KMS-11 (cell line): ENCODE results near the gene PAPOLB.

Source experiments
- H2AFZ ChIP-seq: fragments of 200-600 bp; sonication (generic); 2 replicates; pipeline ENCODE4 v1.6.1; 2016; ENCODE audit warnings: antibody characterized with exemption, mixed run types, low read depth
- H3K27ac ChIP-seq: fragments of 200-600 bp; sonication (generic); 2 replicates; pipeline ENCODE4 v1.6.1; 2016; ENCODE audit warnings: mild to moderate bottlenecking, mixed run types
- H3K27me3 ChIP-seq: fragments of 200-600 bp; sonication (generic); 2 replicates; pipeline ENCODE4 v1.6.1; 2017; ENCODE audit warnings: mild to moderate bottlenecking, low read depth, mixed run types, moderate library complexity; ENCODE audit not compliant: insufficient read depth
- H3K36me3 ChIP-seq: fragments of 200-600 bp; sonication (generic); 2 replicates; pipeline ENCODE4 v1.6.1; 2017; ENCODE audit warnings: mild to moderate bottlenecking, mixed run types; ENCODE audit not compliant: insufficient read depth
- H3K4me1 ChIP-seq: fragments of 200-600 bp; sonication (generic); 2 replicates; pipeline ENCODE4 v1.6.1; 2016; ENCODE audit warnings: mild to moderate bottlenecking, low read depth, mixed run types; ENCODE audit not compliant: poor library complexity, severe bottlenecking
- H3K4me2 ChIP-seq: fragments of 200-600 bp; sonication (generic); 2 replicates; pipeline ENCODE4 v1.7.0; 2016; ENCODE audit warnings: mild to moderate bottlenecking, mixed run types
- H3K4me3 ChIP-seq: fragments of 200-600 bp; sonication (generic); IDR thresholded peaks from 2 replicates; pipeline ENCODE4 v1.6.1; 2017; ENCODE audit warnings: low read depth, low read length, mixed read lengths; ENCODE audit not compliant: insufficient read depth
- H3K79me2 ChIP-seq: fragments of 200-600 bp; sonication (generic); 2 replicates; pipeline ENCODE4 v1.6.1; 2016; ENCODE audit warnings: low read depth, mixed run types; ENCODE audit not compliant: insufficient read depth
- H3K9ac ChIP-seq: fragments of 200-600 bp; sonication (generic); 2 replicates; pipeline ENCODE4 v1.6.1; 2016; ENCODE audit warnings: mild to moderate bottlenecking, mixed run types
- H4K20me1 ChIP-seq: fragments of 200-600 bp; sonication (generic); 2 replicates; pipeline ENCODE4 v1.6.1; 2016; ENCODE audit warnings: mild to moderate bottlenecking, mixed run types; ENCODE audit not compliant: insufficient read depth
- TF ChIP-seq, protein P1 (sequence below): fragments of 200-600 bp; sonication (generic); conservative IDR thresholded peaks from 2 replicates; pipeline ENCODE4 v1.6.1; 2017; ENCODE audit warnings: low read depth, mild to moderate bottlenecking, antibody characterized with exemption, low read length, moderate library complexity, mixed read lengths

The PAPOLB gene

DNA sequence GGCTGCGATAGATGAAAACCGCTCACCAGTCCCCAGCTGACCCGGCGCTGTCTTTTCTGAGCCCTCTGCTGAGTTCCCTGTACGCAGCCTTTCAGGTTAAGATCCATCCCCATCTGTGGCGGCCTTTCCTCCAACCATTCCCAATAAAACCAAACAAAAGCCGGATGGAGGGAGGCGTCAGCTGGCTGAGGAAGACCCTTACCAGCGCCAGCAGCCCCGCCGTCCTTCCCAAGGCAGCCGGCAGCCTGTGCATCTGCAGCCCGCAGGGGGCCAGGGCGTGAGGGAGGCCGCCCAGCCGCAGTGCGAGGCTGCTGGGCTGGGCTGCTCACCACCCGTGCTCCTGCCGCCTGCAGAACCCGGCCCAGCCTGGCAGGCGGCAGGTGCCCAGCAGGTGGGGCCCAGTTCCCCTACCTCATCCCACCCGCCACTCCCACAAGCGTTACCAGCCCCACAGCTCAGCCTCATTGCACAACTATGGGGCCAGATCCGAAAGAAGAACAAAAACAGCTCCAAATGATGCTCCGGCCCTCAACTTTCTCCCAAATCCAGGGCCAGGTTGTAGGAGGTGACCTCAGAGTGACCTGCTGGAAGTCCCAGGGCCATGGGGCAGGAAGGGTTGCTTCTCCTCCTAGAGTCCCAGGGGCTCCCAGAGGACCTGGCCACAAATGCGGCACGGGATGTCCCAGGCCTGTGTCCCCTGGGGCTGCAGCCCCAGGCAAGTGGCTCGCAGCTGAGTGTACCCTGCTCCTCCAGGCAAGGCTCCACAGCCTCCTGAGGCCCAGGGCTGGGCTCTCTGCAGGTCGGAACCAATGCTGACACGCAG lies 23.8 kb downstream of the PAPOLB start:
- TF ChIP-seq, protein P1, sequence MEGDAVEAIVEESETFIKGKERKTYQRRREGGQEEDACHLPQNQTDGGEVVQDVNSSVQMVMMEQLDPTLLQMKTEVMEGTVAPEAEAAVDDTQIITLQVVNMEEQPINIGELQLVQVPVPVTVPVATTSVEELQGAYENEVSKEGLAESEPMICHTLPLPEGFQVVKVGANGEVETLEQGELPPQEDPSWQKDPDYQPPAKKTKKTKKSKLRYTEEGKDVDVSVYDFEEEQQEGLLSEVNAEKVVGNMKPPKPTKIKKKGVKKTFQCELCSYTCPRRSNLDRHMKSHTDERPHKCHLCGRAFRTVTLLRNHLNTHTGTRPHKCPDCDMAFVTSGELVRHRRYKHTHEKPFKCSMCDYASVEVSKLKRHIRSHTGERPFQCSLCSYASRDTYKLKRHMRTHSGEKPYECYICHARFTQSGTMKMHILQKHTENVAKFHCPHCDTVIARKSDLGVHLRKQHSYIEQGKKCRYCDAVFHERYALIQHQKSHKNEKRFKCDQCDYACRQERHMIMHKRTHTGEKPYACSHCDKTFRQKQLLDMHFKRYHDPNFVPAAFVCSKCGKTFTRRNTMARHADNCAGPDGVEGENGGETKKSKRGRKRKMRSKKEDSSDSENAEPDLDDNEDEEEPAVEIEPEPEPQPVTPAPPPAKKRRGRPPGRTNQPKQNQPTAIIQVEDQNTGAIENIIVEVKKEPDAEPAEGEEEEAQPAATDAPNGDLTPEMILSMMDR = no peak

DNA sequence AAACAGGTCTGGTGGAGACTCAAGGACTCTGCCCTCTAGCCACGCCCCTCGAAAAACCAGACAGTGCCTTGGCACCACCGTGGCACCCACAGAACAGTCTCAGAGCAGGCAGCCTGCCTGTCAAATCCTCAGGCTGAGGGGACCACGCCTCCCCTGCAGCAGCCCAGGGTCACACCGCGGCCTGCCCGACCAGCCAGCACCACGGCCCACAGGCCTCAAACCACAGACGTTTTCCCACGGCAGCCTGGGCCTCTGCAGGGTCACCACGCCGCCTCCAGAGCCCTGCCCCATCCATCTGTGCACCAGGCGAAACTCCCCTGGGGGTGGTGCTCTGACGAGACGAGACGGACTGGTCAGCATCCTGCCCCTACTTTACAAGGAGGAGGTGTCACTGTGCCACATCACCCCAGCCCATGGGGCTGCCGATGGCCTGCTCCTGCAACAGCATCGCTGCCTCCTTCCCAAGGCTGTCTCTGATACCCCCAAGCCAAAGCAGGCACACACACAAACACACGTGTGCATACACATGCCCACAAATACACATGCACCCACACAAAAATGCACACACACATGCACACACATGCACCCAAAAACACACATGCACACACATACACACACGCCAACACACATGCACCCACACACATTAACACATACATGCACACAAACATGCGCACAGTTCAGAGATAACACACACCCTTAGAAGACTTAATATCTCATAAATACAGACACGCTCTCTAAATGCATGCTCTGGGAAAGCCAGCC lies 24.6 kb downstream of the PAPOLB start:
- Histone ChIP-seq H3K4me1 (no peaks in the 10 kb centered on the region), H4K20me1 (no peaks in the 10 kb centered on the region), H3K9ac (no peak overlapping the region), H3K4me3 (no peak overlapping the region), H3K36me3 (no peaks in the 10 kb centered on the region), H2AFZ (no peak overlapping the region), H3K79me2 (no peaks in the 10 kb centered on the region), H3K27ac (no peak overlapping the region), H3K4me2 (no peak overlapping the region), H3K27me3 (no peaks in the 10 kb centered on the region)
- TF ChIP-seq, protein P1 = no peak

More for the DNA sequence above, 23.8 kb downstream of the PAPOLB start:
- no peak overlapping the region for H2AFZ ChIP-seq
- no peaks in the 10 kb centered on the region for H3K4me1 ChIP-seq
- no peaks in the 10 kb centered on the region for H4K20me1 ChIP-seq
- no peak overlapping the region for H3K9ac ChIP-seq
- no peak overlapping the region for H3K4me3 ChIP-seq
- H3K27me3 ChIP-seq = no peaks in the 10 kb centered on the region
- no peaks in the 10 kb centered on the region for H3K79me2 ChIP-seq
- H3K27ac ChIP-seq = no peak overlapping the region
- no peaks in the 10 kb centered on the region for H3K36me3 ChIP-seq
- no peak overlapping the region for H3K4me2 ChIP-seq

DNA sequence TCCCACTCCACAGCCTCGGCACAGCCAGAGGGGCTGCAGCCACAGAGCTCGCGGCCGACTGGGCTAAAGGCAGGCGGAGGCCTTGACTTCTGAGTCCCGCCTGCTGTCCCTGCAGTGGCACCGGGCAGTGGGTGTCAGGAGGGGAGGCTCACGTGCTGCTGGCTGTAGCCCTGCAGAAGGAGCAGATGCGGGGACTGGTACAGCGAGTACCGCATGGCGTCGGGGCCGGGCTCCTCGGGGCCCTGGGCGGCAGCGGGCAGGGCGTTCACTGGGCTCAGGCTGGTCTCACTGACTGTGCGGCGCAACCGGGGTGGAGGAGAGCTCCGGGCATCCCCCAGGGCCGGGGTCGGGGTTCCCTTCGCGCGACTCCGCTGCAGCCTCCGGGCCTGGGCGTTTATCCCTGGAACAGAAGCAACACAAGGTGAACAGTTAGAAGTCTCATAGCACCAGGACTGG lies 25.6 kb downstream of the PAPOLB start:
- H3K9ac ChIP-seq = no peak overlapping the region
- no peaks in the 10 kb centered on the region for H4K20me1 ChIP-seq
- no peak overlapping the region for H3K4me3 ChIP-seq
- no peaks in the 10 kb centered on the region for H3K27me3 ChIP-seq
- no peak overlapping the region for H3K27ac ChIP-seq
- no peaks in the 10 kb centered on the region for H3K36me3 ChIP-seq
- no peak overlapping the region for H3K4me2 ChIP-seq
- H2AFZ ChIP-seq = no peak overlapping the region
- H3K79me2 ChIP-seq = no peaks in the 10 kb centered on the region
- H3K4me1 ChIP-seq = no peaks in the 10 kb centered on the region
- TF ChIP-seq, protein P1 = no peak

DNA sequence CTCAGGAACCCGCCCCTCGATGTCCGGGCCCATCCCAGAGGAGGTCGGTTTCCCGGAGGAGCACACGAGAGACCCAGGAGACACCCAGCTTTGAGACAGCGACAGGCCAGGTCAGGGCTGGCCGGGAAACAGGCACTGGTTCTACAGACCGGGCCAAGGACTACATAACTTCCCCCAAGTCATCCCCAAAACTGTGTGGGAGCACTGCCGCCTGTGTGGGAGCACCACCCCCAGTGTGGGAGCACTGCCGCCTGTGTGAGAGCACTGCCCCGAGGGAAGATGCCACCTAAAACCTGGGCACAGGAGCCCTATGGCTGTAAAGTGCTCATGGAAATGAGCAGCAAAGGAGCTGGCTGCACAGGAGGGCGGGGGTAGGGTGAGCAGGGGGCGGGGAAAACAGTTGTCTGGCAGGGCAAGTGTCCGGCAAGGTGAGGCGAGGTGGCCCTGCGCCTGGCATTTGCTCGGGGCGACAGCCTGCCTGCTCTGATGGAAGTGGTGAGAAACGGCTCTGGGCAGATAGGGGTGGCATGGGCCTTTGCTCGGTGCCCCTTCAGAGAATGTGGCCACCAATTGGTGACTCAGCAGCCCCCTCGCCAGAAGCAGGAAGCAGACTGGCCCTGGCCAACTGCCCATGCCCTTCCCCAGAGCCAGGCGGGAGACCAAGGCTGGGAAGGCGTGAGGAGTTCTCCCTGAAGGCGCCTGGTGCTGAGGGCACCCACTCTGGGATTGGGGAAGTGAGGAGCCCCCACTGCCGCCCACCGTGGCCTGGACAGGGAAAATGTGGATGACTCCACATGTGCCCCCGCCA lies 26.2 kb downstream of the PAPOLB start:
- H3K27ac ChIP-seq = no peak overlapping the region
- TF ChIP-seq, protein P1 = no peak
- H3K4me2 ChIP-seq = no peak overlapping the region
- H3K36me3 ChIP-seq = no peaks in the 10 kb centered on the region
- H2AFZ ChIP-seq = no peak overlapping the region
- H3K27me3 ChIP-seq = no peaks in the 10 kb centered on the region
- no peaks in the 10 kb centered on the region for H4K20me1 ChIP-seq
- no peaks in the 10 kb centered on the region for H3K79me2 ChIP-seq
- no peak overlapping the region for H3K9ac ChIP-seq
- H3K4me3 ChIP-seq = no peak overlapping the region
- H3K4me1 ChIP-seq = no peaks in the 10 kb centered on the region
